OCI-LY3 (cell line): ENCODE data around the gene LMTK2.

Experiments used
- H2AFZ ChIP-seq: fragments of 200-600, 300-600 bp; shearing (Covaris generic); 2 replicates; pipeline ENCODE4 v1.6.0; 2014; ENCODE audit warnings: antibody characterized with exemption, low read depth, low read length
- H3K27ac ChIP-seq: fragments of 200-600, 300-600 bp; sonication (generic); 2 replicates; pipeline ENCODE4 v1.5.1; 2014; ENCODE audit warnings: mild to moderate bottlenecking, low read length, moderate library complexity, mixed read lengths
- H3K27me3 ChIP-seq: fragments of 200-600, 300-600 bp; sonication (generic); 2 replicates; pipeline ENCODE4 v1.6.1; 2014; ENCODE audit warnings: low read depth, low read length, mixed read lengths
- H3K36me3 ChIP-seq: fragments of 200-600, 300-600 bp; sonication (generic); replicated peaks from 2 replicates; pipeline ENCODE3; 2014; ENCODE audit warnings: low read depth, low read length, mixed read lengths
- H3K4me1 ChIP-seq: fragments of 300-600, 200-600 bp; sonication (generic); 2 replicates; pipeline ENCODE4 v1.6.1; 2014; ENCODE audit warnings: low read length, mixed read lengths
- H3K4me2 ChIP-seq: fragments of 200-600, 300-600 bp; sonication (generic); 2 replicates; pipeline ENCODE4 v1.6.1; 2014; ENCODE audit warnings: low read length, mixed read lengths
- H3K4me3 ChIP-seq: fragments of 300-600, 200-600 bp; sonication (generic); 2 replicates; pipeline ENCODE4 v1.5.1; 2014; ENCODE audit warnings: antibody characterized with exemption, mild to moderate bottlenecking, low read length, moderate library complexity
- H3K79me2 ChIP-seq: fragments of 300-600, 200-600 bp; shearing (Covaris generic); 2 replicates; pipeline ENCODE4 v1.6.1; 2014; ENCODE audit warnings: mild to moderate bottlenecking, low read length, mixed read lengths
- H3K9ac ChIP-seq: fragments of 300-600, 200-600 bp; shearing (Covaris generic); 2 replicates; pipeline ENCODE4 v1.6.0; 2014; ENCODE audit warnings: mild to moderate bottlenecking, low read length, moderate library complexity
- H3K9me3 ChIP-seq: fragments of 200-600, 300-600 bp; shearing (Covaris generic); 2 replicates; pipeline ENCODE4 v1.6.1; 2014; ENCODE audit warnings: low read length, mixed read lengths; ENCODE audit not compliant: insufficient read depth
- H4K20me1 ChIP-seq: fragments of 200-600, 300-600 bp; sonication (generic); 2 replicates; pipeline ENCODE4 v1.6.1; 2016; ENCODE audit warnings: low read length, mixed read lengths; ENCODE audit not compliant: insufficient read depth
- EZH2phosphoT487 ChIP-seq: fragments of 200-600 bp; shearing (Covaris generic); IDR thresholded peaks from 2 replicates; pipeline ENCODE4 v1.6.1; 2018; ENCODE audit warnings: antibody characterized with exemption, mixed run types, low read depth
- TF ChIP-seq, protein P1 (sequence below): fragments of 200-600, 300-600 bp; sonication (generic); IDR thresholded peaks from 2 replicates; pipeline ENCODE4 v1.5.1; 2014; ENCODE audit warnings: antibody characterized with exemption, low read length, low read depth

Gene LMTK2

DNA sequence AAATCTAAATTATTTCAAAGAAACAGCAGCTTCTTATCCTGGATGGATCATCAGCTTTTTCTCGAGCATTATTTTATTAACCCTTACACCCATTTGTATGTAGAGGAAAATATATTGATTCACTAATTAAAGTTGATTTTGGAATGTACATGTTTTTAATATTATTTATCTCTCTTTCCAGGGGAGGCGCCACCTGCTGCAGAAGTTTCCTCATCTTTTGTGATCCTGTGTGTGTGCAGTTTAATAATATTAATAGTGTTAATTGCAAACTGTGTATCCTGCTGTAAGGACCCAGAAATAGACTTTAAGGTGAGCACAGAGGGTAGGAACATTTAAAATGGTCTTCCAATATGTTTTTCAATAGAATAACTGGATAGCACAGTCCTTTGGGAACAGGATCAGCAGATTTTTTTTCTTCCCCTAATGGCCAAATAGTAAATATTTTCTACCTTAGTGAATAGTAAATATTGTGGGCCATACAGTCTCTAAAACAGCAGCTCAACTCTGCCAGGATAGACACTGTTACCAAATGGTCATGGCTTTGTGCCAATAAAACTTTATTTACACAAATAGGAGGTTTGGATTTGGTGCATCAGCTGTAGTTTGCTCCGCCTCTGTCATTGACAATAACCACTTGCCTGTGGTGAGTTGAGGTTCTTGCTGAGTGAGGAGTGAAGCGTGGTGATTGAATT is 30.6 kb downstream of the LMTK2 start:
- TF ChIP-seq EZH2phosphoT487, result no peak
- TF ChIP-seq, protein P1, sequence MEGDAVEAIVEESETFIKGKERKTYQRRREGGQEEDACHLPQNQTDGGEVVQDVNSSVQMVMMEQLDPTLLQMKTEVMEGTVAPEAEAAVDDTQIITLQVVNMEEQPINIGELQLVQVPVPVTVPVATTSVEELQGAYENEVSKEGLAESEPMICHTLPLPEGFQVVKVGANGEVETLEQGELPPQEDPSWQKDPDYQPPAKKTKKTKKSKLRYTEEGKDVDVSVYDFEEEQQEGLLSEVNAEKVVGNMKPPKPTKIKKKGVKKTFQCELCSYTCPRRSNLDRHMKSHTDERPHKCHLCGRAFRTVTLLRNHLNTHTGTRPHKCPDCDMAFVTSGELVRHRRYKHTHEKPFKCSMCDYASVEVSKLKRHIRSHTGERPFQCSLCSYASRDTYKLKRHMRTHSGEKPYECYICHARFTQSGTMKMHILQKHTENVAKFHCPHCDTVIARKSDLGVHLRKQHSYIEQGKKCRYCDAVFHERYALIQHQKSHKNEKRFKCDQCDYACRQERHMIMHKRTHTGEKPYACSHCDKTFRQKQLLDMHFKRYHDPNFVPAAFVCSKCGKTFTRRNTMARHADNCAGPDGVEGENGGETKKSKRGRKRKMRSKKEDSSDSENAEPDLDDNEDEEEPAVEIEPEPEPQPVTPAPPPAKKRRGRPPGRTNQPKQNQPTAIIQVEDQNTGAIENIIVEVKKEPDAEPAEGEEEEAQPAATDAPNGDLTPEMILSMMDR, result peak; percentile 19; the same call in 1 of the 2 replicates
- H3K27me3 ChIP-seq, result peaks cover 67% of the 10 kb centered on the region
- no peak overlapping the region for H3K9ac ChIP-seq
- peaks cover 9% of the 10 kb centered on the region for H3K36me3 ChIP-seq
- H3K9me3 ChIP-seq, result no peaks in the 10 kb centered on the region
- peak overlapping the region; percentile 31 for H3K4me2 ChIP-seq
- no peak overlapping the region for H3K27ac ChIP-seq
- no peak overlapping the region for H2AFZ ChIP-seq
- no peak overlapping the region for H3K4me3 ChIP-seq
- H4K20me1 ChIP-seq, result peaks cover 94% of the 10 kb centered on the region
- H3K4me1 ChIP-seq, result peaks cover 41% of the 10 kb centered on the region
- H3K79me2 ChIP-seq, result no peaks in the 10 kb centered on the region

DNA sequence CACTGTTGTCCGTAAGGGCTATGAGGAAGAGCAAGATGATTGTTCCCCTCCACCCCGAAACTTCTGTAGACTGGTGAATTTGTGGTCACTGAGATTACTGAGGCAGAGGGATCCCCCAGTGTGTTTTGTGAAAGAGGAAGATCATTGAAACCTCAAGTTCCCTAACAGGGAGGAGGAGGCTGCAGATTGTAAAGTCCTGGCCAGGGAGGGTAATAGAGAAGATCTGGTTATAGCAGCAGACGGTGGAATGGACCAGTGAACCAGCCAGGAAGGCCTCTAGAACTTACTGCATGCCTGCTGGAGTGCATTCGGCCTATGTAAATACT is 31.1 kb downstream of the LMTK2 start:
- no peaks in the 10 kb centered on the region for H3K9me3 ChIP-seq
- H3K4me3 ChIP-seq, result no peak overlapping the region
- H3K27ac ChIP-seq, result no peak overlapping the region
- H3K36me3 ChIP-seq, result peaks cover 9% of the 10 kb centered on the region
- TF ChIP-seq, protein P1, result no peak
- TF ChIP-seq EZH2phosphoT487, result peak; percentile 96
- no peak overlapping the region for H3K9ac ChIP-seq
- H3K79me2 ChIP-seq, result no peaks in the 10 kb centered on the region
- peak overlapping the region; percentile 31 for H3K4me2 ChIP-seq
- H2AFZ ChIP-seq, result no peak overlapping the region
- peaks cover 35% of the 10 kb centered on the region for H3K4me1 ChIP-seq
- peaks cover 62% of the 10 kb centered on the region for H3K27me3 ChIP-seq
- H4K20me1 ChIP-seq, result peaks cover 93% of the 10 kb centered on the region

DNA sequence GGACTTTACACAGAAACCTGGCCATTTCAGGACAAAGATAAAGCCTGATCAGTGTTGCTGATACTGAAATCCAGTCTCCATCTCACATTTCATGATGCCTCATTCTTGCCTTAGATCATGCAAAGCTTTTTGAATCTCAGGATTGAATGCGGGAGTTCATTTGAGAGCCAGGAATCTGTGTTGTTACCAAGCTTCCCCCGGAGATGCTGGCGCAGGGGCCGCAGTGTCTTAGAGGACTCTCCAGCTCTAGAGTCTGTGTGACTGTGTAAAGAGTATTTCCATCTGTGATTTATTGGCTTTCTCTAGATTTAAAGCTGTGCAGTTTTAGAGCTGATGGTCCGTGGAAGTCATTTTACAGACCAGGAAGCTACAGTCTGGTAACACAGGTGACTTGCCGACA is 32.0 kb downstream of the LMTK2 start:
- Histone ChIP-seq H4K20me1 (peaks cover 85% of the 10 kb centered on the region), H3K9me3 (no peaks in the 10 kb centered on the region), H3K4me3 (no peak overlapping the region), H3K4me1 (peaks cover 27% of the 10 kb centered on the region), H3K79me2 (no peaks in the 10 kb centered on the region), H3K27me3 (peaks cover 56% of the 10 kb centered on the region), H2AFZ (no peak overlapping the region), H3K9ac (no peak overlapping the region), H3K4me2 (no peak overlapping the region), H3K27ac (no peak overlapping the region), H3K36me3 (peaks cover 9% of the 10 kb centered on the region)
- no peak for TF ChIP-seq EZH2phosphoT487
- TF ChIP-seq, protein P1, result no peak

DNA sequence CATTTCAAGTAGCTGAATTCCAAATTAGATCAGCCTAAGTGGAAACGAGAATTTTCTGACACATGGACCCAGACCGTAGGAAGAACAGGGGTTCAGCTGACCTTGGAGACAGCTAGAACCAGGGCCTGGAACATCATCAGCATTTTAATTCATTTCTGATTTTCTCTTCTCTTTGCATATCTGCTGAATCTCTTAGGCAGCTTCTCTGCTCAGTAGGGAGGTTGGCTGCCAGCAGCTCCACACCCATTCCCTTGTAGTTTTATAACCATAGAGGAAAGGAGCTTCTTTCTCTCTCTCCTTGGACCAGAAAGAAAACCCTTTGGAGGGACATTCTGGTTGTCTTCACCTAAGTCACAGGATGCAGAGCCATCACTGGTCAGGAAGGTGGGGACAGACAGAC is 36.0 kb downstream of the LMTK2 start:
- H3K27ac ChIP-seq, result no peak overlapping the region
- peaks cover 18% of the 10 kb centered on the region for H3K36me3 ChIP-seq
- no peak for TF ChIP-seq EZH2phosphoT487
- peaks cover 21% of the 10 kb centered on the region for H3K27me3 ChIP-seq
- H3K9me3 ChIP-seq, result no peaks in the 10 kb centered on the region
- peaks cover 60% of the 10 kb centered on the region for H4K20me1 ChIP-seq
- H2AFZ ChIP-seq, result no peak overlapping the region
- H3K4me1 ChIP-seq, result peaks cover 6% of the 10 kb centered on the region
- no peak overlapping the region for H3K4me3 ChIP-seq
- no peak overlapping the region for H3K9ac ChIP-seq
- no peaks in the 10 kb centered on the region for H3K79me2 ChIP-seq
- H3K4me2 ChIP-seq, result no peak overlapping the region
